Peyer's patch (tissue), 4 donors: ENCODE measurements around the gene SH3RF1. TPM values are rescaled to one million over a fixed set of nuclear protein-coding genes. Genes with fewer than 3 reads are reported as not detected.
"Not testable (repeated sequence)": the region's sequence is repeated elsewhere in the genome, so short reads cannot be mapped to it uniquely, and the experiment has no call there.

Experiments
- DNase-seq, 3 donors: peaks; one replicate each; pipeline ENCODE4 v3.0.0-alpha.2; 2017 to 2019
- H3K27ac ChIP-seq, 4 donors: fragments of 200-600 bp; sonication (generic); one replicate each; pipeline ENCODE4 v1.5.1; 2016 to 2019
- H3K27me3 ChIP-seq, 2 donors: fragments of 200-600 bp; sonication (generic); one replicate each; pipeline ENCODE4 v1.5.1; 2019
- H3K36me3 ChIP-seq, 3 donors: fragments of 200-600 bp; sonication (generic); one replicate each; pipeline ENCODE4 v1.5.1; 2016 to 2019
- H3K4me1 ChIP-seq, 4 donors: fragments of 200-600 bp; sonication (generic); one replicate each; pipeline ENCODE4 v1.5.1; 2016 to 2019
- H3K4me3 ChIP-seq, 4 donors: fragments of 200-600 bp; sonication (generic); 1 replicate in 3 of 4; 2 replicates in 1 of 4; pipeline ENCODE4 v1.5.1; 2016 to 2019; ENCODE audit warnings: mild to moderate bottlenecking in 1 of 4
- H3K9me3 ChIP-seq, 4 donors: fragments of 200-600 bp; sonication (generic); one replicate each; pipeline ENCODE4 v1.5.1; 2016 to 2019; ENCODE audit warnings: mild to moderate bottlenecking in 1 of 4
- POLR2A ChIP-seq, 2 donors: fragments of 450-650 bp; IDR thresholded peaks; one replicate each; pipeline ENCODE4 v1.5.1; 2017; ENCODE audit warnings: antibody characterized with exemption in 2 of 2, mild to moderate bottlenecking in 2 of 2, moderate library complexity in 2 of 2
- total RNA-seq, 4 donors: library from RNA; depleted of rRNA; stranded (reverse); fragments of >200 nt; gene quantifications; one replicate each; pipeline ENCODE4 v1.1.0, GENCODE V29; 2016
- TF ChIP-seq, protein P1 (sequence below), 6 experiments: fragments of 450-650 bp in 4 of 6; fragments of 200-600 bp in 2 of 6; sonication (generic) in 1 of 6; IDR thresholded peaks; one replicate each; pipeline ENCODE4 v1.5.1; 2017 to 2019; ENCODE audit warnings: antibody characterized with exemption in 6 of 6, mild to moderate bottlenecking in 3 of 6, moderate library complexity in 1 of 6

Gene SH3RF1
- total RNA-seq, 4 donors from 2014 or later: 23.1 to 55.0 (median 48.1) TPM

DNA sequence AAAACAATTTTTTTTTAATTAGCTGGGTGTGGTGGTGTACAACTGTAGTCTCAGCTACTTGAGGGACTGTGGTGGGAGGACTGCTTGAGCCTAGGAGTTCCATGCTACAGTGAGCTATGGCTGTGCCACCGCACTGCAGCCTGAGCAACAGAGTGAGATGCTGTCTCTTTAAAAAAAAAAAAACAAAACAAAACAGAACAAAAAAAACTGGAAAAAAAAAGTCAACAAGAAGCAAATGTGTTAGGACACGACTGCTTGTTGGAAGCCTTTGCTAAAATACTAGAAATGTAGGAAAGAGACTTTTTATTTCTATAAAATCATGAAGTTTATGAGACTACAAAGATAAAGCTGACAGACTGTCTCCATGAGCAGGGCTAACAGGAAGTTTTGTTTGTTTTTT, 87.2 kb downstream of the SH3RF1 start:
- no peak overlapping the region for H3K27ac ChIP-seq

DNA sequence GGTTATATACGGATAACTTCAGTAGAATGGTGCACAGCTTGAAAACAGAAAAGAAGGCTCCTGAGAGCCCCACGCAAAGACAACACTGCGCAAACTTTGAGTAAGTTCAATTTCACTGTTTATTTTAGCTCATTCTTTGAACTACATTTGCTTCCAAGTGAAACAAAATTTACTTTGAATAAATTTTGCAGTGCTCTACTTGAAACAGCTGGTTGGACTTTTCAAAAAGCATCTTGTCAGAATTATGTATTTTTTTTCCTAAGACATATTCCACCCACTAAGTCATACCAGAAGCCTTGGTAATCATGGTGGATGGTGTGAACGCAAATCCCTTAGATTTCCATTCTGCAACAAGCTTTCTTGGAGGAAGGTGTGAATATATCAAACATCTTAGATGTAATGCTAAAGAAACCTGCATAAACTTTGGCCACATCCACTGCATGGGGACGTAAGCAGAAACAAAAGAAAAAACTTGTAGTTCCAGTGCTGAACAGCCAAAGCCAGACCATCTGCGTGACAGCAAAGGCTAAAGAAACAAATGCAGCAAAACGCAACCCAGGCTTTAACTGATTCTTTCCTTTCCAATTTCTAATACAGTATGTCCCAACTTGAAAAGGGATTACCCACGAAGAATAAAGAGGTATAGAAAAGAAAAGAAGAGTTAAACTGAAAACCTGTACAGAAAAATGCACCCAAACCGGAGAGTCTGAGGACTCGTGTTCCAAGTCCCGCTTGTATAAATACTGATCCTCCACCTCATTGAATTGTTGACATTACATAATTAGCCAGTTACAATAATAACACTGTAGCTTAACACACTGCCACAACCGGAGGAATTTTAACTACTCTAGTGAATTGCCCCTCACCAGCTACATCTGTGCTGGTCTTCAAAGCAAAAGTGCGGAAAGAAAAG, 90.9 kb downstream of the SH3RF1 start:
- Histone ChIP-seq H3K36me3 (no peaks in the 10 kb centered on the region), H3K27ac (no peak overlapping the region), H3K4me3 (no peak overlapping the region), H3K4me1 (peaks cover 0 to 15% (median 0%) of the 10 kb centered on the region in 4 donors), H3K9me3 (no peaks in the 10 kb centered on the region), H3K27me3 (no peaks in the 10 kb centered on the region)
- no peak for TF ChIP-seq POLR2A (IDR thresholded peaks at IDR 0.05)
- TF ChIP-seq, protein P1, sequence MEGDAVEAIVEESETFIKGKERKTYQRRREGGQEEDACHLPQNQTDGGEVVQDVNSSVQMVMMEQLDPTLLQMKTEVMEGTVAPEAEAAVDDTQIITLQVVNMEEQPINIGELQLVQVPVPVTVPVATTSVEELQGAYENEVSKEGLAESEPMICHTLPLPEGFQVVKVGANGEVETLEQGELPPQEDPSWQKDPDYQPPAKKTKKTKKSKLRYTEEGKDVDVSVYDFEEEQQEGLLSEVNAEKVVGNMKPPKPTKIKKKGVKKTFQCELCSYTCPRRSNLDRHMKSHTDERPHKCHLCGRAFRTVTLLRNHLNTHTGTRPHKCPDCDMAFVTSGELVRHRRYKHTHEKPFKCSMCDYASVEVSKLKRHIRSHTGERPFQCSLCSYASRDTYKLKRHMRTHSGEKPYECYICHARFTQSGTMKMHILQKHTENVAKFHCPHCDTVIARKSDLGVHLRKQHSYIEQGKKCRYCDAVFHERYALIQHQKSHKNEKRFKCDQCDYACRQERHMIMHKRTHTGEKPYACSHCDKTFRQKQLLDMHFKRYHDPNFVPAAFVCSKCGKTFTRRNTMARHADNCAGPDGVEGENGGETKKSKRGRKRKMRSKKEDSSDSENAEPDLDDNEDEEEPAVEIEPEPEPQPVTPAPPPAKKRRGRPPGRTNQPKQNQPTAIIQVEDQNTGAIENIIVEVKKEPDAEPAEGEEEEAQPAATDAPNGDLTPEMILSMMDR (IDR thresholded peaks at IDR 0.05): no peak
- no peak for DNase-seq

More for the DNA sequence above, 87.2 kb downstream of the SH3RF1 start:
- Histone ChIP-seq H3K4me3 (no peak overlapping the region), H3K9me3 (no peaks in the 10 kb centered on the region), H3K27me3 (no peaks in the 10 kb centered on the region), H3K36me3 (no peaks in the 10 kb centered on the region), H3K4me1 (peaks cover 0 to 31% (median 0%) of the 10 kb centered on the region in 4 donors)
- no peak for TF ChIP-seq POLR2A (IDR thresholded peaks at IDR 0.05)
- no peak for DNase-seq

DNA sequence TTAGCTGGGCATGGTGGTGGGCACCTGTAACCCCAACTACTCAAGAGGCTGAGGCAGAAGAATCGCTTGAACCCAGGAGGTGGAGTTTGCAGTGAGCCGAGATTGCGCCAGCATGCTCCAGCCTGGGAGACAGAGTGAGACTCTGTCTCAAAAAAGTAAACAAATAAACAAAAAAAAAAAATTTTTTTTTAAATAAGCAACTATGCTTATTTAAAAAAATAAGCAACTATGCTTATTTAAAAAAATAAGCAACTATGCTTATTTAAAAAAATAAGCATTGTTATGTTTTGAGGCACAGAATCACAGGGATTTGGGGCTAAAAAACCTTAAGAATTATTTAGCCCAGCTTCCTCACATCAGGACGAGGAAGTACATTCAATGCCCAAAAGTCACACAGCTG, 92.7 kb downstream of the SH3RF1 start:
- not testable (repeated sequence) for H3K27me3 ChIP-seq, DNase-seq, H3K36me3 ChIP-seq, H3K27ac ChIP-seq, H3K4me1 ChIP-seq, H3K9me3 ChIP-seq, H3K4me3 ChIP-seq

DNA sequence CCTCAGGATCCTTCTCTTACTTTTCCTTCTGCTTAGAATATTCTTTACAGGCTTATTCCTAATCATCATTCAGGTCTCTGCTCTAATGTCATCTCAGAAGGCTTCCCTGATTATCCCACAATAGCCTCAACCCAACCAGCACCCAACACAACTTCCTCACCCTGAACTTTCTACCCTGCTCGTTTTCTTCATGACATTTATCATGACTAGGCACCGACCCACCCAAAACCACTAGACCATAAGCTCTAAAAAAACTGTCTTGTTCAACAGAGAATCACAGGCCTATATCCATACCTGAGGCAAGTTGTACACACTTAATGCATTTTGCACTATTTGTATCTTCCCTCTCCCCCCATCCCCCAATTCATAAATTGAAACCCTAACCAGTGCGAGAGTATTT, 95.3 kb downstream of the SH3RF1 start:
- H3K27me3 ChIP-seq: no peaks in the 10 kb centered on the region
- H3K27ac ChIP-seq: no peak overlapping the region
- TF ChIP-seq POLR2A (IDR thresholded peaks at IDR 0.05): no peak
- TF ChIP-seq, protein P1 (IDR thresholded peaks at IDR 0.05): no peak
- no peak overlapping the region for H3K4me3 ChIP-seq
- H3K4me1 ChIP-seq: peaks cover 0 to 9% (median 0%) of the 10 kb centered on the region in 4 donors
- no peaks in the 10 kb centered on the region for H3K36me3 ChIP-seq
- no peak for DNase-seq
- no peaks in the 10 kb centered on the region for H3K9me3 ChIP-seq

DNA sequence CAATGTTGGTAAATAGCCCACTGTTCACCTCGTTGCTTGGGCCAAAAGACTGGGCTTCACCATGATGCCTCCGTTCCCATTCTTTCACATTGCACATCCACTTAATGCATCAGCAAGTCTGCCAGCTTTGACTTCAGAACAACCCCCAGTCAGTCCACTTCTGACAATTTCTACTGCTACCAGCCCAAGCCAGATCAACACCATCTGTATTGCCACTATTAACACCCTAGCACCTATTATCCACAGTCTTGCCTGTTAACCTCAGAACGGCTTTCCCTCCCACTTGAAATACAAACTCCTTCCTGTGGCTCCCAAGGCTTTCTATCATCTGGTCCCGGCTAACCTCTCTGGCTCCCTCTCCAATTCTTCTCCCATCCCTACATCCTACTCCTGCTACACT, 95.7 kb downstream of the SH3RF1 start:
- H3K36me3 ChIP-seq: no peaks in the 10 kb centered on the region
- H3K27me3 ChIP-seq: no peaks in the 10 kb centered on the region
- no peaks in the 10 kb centered on the region for H3K9me3 ChIP-seq
- DNase-seq: no peak
- TF ChIP-seq POLR2A (IDR thresholded peaks at IDR 0.05): no peak
- TF ChIP-seq, protein P1 (IDR thresholded peaks at IDR 0.05): no peak
- no peak overlapping the region for H3K4me3 ChIP-seq
- H3K4me1 ChIP-seq: peaks cover 0 to 9% (median 0%) of the 10 kb centered on the region in 4 donors
- H3K27ac ChIP-seq: no peak overlapping the region

DNA sequence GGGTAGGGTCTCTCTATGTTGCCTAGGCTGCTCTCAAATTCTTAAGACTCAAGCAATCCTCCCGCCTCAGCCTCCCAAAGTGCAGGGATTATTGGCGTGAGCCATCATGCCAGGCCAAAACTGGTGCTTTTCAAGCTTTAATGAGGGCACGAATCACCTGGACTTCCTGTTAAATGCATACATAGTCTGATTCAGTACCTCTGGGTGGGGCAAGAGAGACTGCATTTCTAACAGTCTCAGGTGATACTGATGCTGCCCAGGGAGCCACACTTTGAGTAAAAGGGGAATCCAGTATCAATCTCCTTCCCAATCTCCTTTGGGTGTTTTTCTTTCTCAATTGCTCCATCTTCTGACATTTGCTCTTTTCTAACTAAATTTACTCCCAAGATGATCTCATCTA, 96.5 kb downstream of the SH3RF1 start:
- H3K27ac ChIP-seq: no peak overlapping the region
- H3K4me3 ChIP-seq: no peak overlapping the region
- H3K36me3 ChIP-seq: no peaks in the 10 kb centered on the region
- H3K27me3 ChIP-seq: no peaks in the 10 kb centered on the region
- TF ChIP-seq, protein P1 (IDR thresholded peaks at IDR 0.05): peak in 1 of 6 experiments; percentile 12
- no peak for TF ChIP-seq POLR2A (IDR thresholded peaks at IDR 0.05)
- H3K4me1 ChIP-seq: peaks cover 0 to 9% (median 0%) of the 10 kb centered on the region in 4 donors
- no peak for DNase-seq
- no peaks in the 10 kb centered on the region for H3K9me3 ChIP-seq
